Stimulated activated CD8-positive, alpha-beta memory T cell treated with anti-CD3 and anti-CD28 coated beads, Interleukin-7, amount 100 ng/mL, for 1 hour (primary cell): ENCODE data around the gene MYO18A.
"Not testable (repeated sequence)": the region's sequence is repeated elsewhere in the genome, so short reads cannot be mapped to it uniquely, and the experiment has no call there.

Experiments used
- DNase-seq, 2 donors: peaks; one replicate each; pipeline ENCODE4 v3.0.0-alpha.2; 2020; ENCODE audit warnings: low read depth in 2 of 2

The MYO18A gene

DNA sequence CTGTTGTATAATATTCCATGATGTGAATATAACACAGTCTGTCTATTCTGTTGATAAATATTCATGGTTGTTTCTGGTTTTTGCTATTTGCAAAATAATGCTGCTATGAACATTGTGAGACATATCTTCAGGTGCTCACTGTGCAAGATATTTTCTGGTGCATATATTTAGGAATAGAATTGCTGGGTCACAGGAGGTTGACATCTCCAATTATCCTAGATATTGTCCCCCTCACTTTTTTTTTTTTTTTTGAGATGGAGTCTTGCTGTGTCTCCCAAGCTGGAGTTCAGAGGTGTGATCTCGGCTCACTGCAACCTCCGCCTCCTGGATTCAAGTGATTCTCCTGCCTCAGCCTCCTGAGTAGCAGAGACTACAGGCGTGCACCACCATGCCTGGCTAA lies 14.5 kb upstream of the MYO18A start:
- DNase-seq = no peak

DNA sequence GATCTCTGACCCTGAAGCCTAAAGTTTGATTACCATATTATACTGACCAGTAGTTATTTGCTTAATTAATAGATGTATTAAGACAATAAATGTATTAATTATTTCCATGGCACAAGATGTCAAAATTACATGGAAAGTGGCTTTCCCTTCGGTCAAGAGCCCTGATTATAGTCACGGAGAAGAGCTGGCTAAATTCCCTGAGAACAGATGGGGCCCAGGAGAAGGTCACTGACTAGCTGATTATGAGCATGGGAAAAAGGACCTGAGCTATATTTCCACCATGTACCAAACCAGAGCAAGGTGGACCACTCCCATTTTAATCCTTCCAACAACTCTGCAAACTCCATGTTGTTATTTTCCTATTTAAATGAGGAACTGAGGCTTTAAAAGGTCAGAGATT lies 12.9 kb upstream of the MYO18A start:
- no peak for DNase-seq

DNA sequence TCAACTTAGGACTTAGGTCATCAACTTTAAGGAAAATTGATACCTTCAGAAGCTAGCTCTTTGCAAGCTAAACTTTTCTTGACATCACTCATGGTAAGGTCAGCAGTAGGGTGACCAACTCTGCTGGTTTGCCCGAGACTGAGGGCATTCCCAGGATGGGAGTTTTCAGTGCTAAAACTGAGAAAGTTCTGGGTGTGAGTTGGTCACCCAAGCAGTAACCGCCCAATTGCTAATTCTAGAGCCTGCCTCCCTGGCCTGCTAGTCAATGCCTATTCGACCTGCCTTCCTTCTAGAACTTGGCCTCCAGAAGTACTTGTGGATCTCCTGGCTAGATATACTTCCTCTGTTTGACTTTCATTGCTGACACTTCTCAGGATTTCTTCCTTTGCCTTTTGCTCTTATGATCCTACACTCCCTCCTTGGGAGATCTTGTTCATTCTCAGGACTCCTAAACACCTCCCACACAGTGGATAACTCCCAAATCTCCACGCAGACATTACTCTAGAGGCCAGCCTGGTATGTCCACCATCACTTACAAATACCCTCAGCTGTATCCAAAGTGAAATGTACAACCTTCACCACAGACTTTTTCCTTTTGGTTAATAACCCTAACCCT lies 10.5 kb upstream of the MYO18A start:
- no peak for DNase-seq

DNA sequence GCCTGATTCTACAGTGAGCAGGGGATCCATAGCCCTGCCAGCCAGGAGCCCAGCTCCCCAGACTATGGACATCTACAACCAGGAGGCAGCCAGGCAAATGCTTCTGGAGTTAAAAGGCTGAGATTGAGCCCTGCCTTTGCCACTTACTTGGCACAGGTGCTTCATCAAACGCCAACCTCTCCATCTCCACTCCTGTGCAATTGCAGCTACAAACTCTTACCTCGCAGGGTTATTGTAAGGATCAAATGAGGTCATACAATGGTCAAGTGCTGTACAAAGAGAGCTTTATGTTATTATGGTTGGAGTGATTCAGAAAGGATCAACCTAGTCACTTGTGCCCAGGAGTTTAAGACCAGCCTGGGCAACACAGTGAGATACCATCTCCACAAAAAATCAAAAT lies 9.8 kb upstream of the MYO18A start:
- no peak for DNase-seq

GRCh38 chr17:29189355-29189754 lies 9.2 kb upstream of the MYO18A start:
- DNase-seq = no peak

- no peak for DNase-seq
Measured at GRCh38 chr17:29181226-29181625, 1.0 kb upstream of the MYO18A start.

GRCh38 chr17:29180788-29181160 lies 576 bp upstream of the MYO18A start:
- no peak for DNase-seq

DNA sequence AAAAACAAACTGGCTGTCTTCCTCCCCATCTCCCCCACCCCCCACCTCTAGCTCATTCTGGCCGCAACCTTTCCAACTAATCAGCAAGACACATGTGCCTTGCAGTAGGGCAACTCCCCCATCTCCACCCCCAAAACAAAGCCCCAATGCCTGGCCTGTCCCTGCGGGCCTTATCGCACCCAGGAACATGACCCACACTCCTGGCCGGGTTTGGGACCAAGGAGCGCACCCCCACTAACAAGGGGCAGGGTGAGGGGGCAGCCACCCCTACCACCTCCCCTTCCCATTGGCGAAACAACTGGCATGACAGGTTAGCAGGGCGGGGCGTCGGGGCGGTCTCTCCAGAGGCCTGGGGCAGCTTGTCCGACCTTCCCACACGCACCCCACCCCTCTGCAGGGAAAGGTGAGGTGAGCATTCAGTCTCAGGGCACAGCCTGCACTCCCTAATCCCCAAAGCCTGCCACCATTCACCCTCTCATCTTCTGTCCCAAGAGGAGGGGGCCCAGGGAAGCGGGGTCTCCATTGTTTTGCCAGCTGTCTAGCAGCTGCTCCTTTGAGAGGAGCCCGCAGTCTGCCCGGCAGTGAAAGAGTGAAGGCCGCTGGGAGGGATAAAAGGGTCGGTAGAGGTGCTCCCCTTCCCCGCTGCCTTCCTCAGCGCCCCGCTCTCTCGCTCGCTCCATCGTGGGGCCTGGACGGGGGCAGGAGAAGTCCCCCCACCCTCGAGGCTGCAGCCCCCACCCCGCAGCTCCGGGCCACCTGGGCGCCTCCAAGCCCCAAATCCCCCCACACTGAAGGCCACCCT lies 765 bp downstream of the MYO18A start:
- no peak for DNase-seq

DNA sequence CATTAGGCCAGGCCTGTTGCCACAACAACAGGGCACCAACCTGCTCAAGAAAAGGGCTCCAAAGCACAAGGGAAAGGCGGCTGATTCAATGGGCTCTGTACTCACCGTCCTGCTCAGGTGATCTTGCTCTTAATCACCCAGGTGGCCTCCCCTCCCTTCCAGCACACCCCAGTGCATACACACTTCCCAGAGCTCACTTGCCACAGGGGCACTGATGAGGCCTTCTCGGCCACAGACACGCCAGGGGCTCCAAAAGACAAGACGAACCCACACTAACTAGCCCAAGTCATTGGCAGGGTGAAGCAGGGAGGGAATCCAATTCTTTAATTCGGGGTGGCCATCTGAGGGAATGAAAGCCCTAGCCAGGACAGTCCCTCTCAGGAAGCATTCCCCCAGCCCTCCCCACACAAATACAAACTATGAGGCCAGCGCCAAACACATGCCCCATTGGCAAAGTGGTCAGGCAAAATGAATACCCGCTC lies 1.4 kb downstream of the MYO18A start:
- no peak for DNase-seq

DNA sequence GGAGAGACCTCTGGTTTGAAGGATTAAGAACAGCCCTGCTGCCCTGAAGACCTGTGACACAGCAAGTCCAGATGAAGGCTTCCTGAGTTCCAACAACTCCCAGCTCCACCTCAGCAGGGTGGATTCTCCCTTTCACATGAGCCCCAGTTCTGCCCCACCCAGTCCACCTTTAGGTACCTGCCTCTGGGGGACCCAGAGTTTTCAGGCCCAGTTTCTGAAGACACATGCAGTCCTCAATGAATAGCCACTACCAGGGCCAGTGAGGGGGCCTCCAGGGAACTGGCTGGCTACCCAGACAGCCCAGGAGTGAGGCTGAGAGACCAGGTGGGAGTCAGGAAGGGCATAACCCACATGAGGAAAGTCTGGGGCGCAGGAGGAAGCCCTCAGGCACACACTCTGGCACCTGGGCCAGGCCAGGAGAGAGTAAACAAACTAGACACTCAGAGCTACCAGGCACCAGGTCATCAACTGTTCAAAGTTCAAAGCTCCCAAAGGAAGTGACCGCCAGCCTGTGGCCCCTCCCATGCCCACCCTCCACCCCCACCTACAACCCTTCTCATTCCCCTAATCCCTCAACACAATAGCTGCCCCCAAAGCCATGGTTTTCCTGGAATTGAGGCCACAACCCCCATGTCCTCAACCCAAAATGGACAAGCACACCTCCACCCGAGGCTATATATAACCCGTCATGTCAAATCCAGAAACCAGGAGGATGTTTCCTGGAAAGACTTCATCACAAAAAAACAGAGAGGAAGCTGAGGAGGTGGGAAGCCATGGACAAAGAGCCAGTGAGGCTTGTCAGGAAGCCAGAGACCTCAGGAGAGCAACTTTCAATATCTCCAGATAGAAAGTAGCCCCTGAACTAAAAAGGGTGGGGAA lies 2.1 kb downstream of the MYO18A start:
- no peak for DNase-seq

DNA sequence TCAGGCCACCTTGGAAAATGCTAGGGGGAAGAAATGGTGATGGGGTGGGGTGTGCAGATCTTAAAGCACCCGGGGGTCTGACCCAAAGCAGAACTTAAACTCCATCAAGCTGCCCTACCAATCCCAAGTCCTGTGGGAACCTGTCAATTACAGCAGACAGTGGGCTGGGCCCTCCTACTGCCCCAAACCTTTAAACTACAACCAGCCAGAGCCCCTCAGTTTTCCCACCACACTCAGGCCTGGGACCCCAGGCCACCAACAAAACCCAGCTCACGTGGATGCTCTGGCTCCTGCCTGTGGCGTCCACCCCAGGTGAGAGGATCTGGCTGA lies 2.7 kb downstream of the MYO18A start:
- no peak for DNase-seq

DNA sequence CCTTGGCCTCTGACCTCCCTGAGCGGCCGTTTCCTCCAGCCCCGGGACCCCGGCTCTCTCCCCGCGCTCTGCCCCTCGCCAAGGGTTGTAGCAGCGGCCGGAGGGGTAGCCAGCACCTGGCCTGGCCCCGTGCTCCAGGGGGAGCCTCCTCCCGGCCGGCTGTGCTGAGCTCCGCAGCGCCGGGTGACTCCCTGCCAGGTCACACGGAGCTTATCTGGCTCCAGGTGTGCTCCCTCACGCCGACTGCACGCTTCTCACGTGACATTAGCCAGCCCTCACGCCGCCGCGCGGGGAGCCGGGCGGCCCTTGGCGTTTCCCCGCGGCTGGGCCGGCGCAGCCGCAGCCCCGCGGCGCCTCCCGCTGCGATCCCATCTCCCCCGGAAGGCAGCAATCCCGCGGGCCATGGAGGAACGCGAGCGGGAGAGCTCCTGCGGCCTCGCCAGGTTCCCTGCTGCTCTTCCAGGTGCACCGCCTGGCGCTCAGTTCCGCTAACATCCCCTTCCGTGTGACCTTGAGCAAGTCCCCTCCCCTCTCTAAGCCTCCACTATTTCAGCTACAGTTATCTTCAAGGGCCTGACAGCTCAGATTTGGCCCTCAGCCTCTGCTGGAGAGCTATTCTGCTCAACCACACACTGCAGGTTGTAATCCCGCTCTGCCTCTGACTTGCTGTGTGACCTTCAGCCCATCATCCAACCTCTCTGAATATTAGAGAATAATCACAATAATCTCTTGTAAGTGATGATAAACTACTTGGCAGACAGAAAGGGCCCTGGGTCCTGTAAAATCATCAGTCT lies 3.4 kb downstream of the MYO18A start:
- DNase-seq = peak in 1 of 2 donors; percentile 23

- no peak for DNase-seq
Measured at GRCh38 chr17:29175349-29175748, 4.8 kb downstream of the MYO18A start.

DNA sequence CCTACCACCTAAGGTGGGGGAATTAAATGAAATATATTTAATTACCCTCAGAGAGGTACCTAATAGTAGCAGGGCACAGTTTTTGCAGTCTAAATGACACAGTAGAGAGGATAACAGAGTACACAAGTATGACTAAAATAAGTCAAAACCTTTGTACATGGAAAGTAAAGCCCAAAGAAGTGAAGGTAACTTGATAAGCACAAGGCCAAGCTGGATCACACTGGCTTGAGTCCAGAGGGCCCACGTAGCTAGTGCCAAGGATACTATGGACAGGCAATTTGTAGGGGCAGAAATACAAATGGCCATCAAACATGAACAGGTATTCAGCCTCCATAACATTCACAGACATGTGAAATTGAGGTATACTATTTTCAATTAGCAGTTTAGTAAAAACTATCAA lies 7.6 kb downstream of the MYO18A start:
- DNase-seq = no peak

- no peak for DNase-seq
Measured at GRCh38 chr17:29170682-29171081, 9.5 kb downstream of the MYO18A start.

GRCh38 chr17:29169806-29170591 lies 10.2 kb downstream of the MYO18A start:
- DNase-seq = no peak

DNA sequence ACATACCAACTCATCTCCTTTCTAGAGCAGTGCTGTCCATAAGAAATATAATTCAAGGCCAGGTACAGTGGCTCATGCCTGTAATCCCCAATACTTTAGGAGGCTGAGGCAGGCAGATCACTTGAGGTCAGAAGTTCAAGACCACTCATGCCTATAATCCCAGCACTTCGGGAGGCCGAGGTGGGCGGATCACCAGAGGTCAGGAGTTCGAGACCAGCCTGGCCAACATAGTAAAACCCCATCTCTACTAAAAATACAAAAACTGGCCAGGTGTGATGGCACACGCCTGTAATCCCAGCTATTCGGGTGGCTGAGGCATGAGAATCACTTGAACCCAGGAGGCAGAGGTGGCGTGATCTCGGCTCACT lies 11.5 kb downstream of the MYO18A start:
- not testable (repeated sequence) for DNase-seq

DNA sequence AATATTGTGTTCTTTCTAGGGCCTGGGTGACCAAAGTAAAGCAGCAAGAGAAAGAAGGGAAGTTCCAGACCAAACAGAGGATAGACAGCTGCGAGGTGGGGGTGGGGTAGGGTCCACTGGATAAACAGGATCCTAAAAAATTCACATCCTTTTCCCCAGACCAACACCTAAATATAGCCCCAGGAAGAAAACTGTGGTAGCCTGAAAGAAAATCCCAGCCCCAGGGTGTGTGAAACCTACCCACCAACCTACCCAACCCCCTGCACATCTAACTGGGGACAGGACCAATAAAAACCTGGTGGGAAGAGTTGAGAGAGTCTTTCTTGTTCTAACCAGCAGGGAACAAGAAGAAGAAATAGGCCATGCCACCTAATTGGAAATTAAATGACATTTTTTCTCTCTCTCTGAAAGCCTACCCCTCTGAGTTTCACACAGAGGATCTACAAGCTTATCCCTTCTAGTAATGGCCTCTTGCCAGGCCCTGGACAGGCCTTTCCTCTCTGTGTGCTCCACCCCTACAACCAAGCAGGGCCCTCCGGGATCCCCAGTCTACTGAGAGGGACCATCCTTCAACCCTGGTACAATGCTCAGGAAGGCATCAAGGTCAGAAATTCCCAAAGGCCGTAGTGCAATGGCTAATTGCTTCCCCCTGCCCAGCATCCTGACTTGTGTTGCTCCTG lies 12.0 kb downstream of the MYO18A start:
- no peak for DNase-seq

DNA sequence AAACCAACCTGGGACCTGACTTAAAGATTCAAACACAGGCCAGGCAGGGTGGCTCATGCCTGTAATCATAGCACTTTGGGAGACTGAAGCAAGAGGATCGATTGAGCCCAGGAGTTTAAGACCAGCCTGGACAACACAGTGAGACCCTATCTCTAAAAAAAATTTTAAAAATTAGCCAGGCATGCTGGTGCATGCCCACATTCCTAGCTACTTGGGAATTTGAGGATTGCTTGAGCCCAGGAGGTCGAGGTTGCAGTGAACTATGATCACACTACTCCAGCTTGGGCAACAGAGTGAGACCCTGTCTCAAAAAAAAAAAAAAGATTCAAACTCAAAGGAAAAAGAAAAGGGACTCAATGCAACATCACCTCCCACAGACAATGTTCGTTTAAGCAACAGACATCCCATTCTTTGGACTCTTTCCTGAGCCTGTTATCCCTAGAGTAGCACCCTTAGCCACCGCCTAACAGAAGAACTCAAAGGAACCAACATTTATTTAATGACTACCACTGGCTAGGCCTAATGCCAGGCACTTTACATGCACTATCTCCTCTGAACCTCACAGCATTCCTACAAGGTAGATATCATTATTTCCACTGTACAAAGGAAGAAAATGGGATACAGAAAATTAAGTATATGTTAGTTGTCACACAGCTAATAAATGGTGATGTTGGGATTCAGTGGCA lies 12.7 kb downstream of the MYO18A start:
- no peak for DNase-seq

GRCh38 chr17:29166507-29166887 lies 13.7 kb downstream of the MYO18A start:
- DNase-seq = no peak
